GM21360 (cell line): Measurements from ENCODE around the gene ASTN2.
A peak's percentile ranks its signal among the peaks of the same experiment; 100 is the strongest.

Experiments
- ATAC-seq: cut with Tn5 transposase; IDR thresholded peaks from one replicate; pipeline ENCODE4 v1.9.1; 2021; ENCODE audit warnings: mild to moderate bottlenecking, moderate library complexity; ENCODE audit not compliant: unreplicated experiment

The ASTN2 gene

DNA sequence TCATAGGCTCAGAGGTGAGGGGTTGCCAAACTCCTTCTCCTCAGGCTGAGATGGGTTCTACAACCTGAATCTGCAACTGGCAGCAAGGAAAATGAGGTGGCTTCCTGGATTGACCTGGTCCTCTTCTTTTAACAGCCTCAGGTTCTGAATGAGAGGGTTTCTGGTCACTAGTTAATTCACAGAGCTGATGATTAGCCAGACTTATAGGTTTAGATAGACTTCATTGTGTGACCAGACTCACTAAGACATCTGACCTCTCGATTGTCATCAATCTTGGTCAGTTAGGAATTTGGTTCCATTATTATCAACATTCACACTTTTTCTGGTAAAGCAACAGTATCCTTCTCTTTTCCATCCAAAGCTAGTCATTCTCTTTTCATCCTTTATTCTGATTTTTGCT, 1003.4 kb downstream of the ASTN2 start:
- no peak for ATAC-seq

DNA sequence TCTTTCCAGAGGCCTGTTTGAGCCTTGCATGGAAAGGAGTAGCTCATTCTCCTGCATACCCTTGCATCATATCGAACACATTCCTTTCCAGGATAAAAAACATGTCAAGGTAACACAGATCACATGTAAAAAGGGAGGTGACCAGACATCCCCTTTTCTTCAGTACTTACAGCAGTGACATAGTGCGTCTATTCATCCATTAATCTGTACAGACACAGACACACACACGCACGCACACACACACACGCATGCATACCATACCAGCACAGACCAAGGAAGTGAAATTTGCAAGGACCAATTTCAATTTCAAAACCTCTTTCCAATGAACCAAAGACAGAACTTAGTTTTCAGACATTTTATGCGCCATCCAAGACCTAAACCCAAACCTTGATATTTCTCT, 1005.2 kb downstream of the ASTN2 start:
- no peak for ATAC-seq

DNA sequence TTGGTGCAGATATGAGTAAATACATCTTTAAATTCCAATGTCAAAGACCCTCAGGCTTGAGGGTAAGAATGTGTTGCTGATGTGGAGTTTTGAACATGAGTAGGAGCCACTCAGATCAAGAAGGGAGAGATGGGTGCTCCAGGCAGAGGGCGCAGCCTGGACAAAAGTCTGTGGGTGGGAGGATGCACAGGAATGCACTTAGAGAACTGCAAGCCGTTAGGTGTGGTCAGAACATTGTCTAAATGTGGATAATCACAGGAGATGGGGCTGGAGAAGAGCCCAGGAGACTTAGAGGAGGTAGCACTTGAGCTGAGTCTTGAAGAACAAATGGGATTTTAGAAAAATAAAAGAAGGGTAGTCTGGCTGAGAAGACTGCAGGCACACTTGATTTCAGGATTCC, 1005.7 kb downstream of the ASTN2 start:
- no peak for ATAC-seq

DNA sequence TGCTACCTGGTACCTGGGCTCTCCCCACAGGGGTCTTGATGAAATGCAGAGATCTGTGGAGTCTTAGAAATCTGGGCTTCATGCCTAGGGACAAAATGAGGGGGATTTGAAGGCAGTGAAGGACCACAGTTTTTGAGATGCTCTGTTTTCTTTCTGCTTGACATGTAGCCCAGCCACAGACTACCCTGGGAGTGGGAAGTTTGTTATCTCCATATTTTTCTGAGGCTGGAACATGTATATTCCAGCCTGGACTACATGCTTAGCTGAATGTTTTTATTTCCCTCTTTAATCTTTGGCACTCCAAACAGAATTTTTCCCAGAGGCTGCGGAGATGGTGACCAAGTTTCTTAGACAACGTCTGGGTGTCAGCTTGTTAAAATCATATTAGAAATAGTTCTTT, 1008.4 kb downstream of the ASTN2 start:
- ATAC-seq: no peak

DNA sequence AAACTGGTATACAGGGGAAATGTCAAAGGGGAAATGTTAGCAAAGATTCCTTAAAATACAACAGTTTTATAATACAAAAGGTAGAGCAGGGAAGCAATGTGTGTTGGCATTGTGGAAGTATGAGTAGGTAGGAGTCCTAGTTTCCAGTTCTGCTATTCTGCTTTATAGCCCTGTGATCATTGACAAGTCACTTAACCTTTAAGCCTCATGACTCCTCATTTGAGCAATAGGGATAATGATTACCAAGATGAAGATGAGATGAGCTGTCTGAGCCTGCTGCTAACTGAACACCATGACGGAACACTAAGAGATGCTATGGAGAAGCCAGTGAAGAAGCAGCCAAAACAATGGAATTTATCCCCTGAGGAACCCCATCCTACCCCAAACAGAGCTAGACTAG, 1009.5 kb downstream of the ASTN2 start:
- no peak for ATAC-seq

DNA sequence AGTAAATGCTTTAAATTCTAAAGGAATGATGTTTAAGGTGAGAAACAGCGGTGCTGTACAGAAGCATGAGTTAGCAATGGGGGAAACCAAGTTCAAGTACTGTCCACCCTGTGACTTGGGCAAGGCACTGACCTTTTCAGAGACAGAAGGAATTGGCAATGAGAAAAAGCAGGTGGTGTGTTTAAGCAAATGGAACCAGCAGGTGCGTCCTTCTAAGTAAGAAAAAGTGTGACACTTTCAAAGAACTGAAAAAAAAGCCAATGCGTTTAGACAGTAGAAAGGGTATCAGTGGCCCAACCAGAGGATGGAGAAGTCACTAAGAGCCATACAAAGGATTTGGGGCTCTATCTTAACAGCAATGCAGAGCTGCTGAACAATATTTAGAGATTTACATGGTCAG, 1010.6 kb downstream of the ASTN2 start:
- no peak for ATAC-seq

DNA sequence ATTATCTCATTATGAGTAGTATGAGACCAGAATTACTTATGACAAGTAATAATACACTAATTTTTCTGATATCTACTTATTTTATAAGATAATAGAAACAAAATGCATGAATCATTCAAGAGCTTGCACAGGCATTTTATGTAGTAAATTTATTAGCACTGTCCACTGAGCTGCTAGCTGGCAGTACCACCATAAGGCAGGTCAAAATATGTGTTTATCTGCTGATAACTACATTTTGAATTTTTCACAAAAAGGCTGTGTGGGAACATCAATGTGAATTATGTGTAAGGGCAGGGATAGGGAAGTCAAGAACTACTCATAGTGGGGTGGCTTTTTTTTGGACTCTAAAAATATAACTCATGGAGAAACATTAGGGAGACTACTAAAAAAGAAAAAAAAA, 1011.7 kb downstream of the ASTN2 start:
- ATAC-seq: no peak

DNA sequence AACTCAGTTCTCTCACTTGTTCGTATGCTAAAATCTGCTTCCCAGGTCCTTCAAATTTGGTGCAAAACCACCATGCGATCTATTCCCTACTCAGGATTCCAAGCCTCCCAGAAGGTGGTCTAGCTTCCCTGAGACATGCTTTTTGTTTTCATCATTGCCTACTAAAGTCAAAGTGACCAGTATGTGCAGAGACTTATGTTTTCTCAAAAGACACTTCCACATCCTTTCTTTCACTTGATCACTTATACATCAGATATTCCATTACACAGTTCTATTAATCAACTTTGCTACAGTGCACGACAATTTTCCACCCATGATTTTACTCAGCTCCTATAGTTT, 1019.2 kb downstream of the ASTN2 start:
- no peak for ATAC-seq

DNA sequence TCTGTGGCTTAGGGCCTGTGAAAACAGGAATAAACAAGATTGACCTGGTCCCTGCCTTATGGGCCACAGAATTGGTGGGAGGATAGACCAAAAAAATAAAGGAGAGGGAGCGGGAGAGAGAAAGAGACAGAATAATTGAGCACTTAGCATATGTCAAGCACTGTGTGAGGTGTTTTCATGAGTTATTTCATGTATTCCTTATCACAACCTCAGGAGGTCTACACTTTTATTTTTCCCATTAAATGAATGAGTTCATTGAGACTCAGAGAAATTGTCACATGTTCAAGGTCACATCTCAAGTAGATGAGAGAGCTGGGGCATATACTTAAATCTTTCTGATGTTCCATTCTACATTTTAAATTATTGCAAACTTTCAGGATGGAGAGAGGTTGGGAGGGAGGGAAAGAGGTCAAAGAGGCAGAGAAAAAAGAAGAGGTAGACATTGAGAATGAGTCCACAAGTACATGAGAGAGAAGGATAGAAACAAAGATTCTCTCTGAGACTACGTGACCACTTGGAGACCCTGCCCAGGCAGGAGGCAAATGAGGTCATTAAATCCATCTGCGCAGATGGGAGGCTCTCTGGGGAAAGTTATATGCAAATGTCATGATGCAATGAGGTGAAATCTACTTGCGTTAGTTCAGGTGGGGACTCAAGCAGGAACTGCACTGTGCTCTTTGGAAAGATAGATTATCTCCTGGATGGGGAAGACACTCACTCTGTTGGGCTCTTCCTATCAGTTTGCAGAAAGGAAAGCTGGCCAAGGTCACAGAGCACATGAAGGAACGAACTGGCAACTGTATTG, 1019.8 kb downstream of the ASTN2 start:
- ATAC-seq: no peak

DNA sequence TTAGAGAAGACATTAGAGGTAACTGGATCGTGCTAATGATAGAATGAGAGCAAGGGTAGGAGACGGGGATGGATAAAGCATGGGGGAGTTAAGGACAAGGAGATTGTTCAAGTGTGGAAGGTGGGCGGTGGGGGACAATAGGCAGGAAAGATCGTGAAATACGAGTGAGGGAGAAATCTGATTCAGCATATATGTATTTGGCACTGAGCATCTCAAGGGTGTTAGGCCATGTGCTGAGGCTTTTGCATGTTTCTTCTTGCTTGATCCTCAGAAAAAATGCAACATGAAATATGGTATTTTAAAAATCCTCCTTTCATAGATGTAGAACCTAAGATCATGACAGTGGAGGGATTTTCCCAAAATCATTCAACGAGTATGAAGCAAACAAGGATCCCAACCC, 1020.8 kb downstream of the ASTN2 start:
- no peak for ATAC-seq

DNA sequence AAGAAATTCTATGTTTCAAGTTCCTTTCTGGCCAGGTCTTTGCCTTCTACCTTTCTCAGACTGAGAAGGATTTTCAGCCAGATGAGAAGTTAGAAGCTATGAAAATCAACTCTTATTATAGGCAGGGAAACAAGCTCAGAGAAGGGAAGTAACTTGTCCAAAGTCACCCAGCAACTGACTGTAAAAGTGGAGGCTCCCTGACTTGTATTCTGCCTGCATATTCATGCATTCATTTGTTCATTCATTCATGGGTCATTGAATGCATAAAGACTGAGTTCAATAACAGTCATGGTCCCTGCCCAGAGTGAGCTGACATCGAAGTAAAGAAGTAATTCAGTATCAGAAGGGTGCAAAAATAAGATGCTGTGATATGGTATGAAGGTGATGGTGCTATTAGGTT, 1021.7 kb downstream of the ASTN2 start:
- no peak for ATAC-seq

DNA sequence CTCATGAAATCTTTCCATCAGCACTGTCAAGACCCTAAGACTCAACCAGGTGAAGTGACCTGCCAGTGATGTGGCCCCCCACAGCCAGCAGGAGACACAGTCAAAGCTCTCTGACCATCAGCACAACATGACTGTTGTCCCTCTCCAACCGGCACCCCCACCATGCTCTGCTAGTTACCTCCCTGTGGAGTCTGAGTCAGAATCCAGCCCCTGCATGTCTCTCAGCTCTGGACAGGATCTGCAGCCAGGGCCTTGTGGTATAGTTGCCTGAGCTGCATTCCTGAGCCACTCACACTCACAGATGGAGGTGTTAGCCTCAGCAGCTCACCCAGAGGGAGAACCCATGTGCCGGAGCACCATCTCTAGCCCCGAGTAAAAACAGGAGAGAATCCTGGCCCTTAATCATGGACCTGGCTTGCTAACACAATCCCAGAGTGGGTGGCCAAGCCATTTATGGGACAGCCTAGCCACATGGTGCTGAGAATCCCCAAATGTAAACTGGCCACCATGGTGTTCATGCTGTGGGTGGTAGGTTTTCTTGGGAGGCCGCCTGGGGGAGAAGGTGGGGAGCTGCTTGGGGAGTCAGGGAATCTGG, 1023.5 kb downstream of the ASTN2 start:
- ATAC-seq: peak; percentile 8

DNA sequence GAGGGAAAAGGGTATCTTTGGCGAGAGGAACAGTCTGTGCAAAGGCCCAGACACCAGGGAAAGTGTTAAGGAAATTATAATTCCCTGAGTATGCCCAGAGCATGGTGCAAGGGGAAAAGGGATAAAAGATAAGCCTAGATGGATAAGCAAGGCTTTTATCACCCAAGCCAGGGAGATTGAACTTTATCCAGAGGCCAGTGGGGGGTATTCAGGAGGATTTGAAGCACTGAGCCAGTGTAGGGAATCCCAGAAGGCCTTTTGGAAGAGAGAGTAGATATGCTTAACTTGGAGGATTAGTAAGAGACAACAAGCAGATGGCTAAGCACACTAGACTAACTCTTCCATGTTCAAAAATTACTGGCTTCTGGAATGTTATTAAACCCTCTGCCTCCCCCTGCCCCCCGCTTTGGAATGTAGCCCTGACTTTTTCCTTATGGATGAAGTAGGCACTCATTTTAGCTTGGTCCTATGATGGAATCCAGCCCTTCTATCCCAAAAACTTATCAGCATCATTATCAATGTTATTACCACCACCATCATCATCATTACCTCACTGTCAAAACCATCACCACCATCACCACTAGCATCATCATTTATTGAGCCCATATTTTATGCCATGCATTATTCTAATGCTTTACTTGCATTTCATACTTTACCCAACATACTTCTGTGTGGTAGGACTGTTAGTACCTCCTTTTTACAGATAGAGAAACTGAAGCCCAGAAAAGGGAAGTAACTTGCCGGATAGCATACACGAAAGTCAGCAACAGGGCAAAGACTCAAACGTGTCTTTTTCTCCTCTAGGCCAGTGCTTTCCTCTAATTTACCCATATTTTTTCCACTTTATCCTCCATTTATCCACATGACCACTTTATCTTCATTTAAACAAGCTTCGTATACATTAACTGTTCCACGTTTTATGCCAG, 1024.3 kb downstream of the ASTN2 start:
- ATAC-seq: peak; percentile 85

DNA sequence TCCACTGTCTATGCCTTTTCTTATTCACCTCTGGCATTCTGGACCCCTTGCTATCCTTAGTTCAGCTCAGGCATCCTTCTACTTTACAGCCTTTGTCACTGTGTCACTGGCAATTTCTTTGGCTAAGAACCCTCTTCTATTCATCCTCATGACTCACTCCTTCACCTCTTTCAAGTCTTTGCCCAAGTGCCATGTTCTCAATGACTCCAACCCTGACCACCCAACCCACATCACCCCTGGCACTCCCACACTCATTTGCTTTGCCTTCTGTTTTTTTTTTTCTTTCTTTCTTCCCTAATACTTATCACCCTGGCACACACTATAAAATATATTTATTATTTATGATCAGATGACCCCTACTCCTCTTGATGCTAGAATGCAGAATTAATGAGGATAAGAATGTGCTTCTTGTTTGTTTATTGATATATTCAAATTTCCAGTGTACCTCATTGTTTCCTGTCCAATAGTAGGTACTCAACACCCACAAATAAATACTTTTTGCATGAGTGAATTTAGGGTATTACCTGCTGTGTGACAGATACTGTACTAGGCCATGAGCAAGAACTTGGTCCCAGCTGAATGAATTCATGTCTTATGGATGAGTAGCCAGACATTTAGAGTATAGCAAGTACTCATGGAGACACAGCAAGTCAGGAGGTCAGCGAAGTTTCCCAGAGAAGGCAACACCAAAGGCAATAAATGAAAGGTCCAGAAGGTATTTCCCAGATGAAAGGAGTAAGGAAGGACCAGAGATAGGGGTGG, 1025.1 kb downstream of the ASTN2 start:
- no peak for ATAC-seq

DNA sequence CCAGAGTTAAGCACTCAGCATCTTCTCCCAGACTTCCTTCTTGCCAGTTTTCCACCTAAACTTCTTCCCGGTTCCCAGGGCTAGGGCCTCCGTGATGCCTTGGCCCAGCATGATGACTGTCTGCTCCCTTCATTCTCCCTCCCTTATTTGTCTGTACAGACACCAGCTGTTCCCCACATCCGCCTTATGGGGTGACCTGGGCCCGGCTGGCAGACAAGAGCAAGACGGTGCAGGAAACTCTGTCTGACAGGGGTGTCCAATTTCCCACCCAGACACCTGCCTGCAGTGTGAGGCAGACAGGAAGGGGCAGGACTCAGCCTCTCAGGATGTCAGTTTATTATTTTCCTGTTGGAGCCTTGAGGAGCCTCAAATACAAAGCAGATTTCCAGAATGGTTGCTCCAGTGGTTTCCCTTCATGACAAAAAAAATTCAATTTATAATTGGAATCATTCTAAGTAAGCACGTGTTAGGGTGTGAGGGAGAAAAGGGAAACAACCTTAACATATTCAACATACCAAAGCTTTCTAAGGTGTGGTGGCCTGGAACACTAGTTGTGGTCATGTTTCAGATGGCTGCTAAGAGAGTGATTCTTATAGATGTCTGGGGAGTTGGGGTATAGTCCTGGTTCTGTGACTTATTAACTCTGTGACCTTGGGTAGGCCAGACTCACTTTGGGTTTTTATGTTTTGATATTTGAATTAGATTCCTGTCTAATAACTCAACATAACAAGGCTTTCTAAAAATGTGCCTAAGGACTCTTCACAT, 1026.7 kb downstream of the ASTN2 start:
- ATAC-seq: no peak

DNA sequence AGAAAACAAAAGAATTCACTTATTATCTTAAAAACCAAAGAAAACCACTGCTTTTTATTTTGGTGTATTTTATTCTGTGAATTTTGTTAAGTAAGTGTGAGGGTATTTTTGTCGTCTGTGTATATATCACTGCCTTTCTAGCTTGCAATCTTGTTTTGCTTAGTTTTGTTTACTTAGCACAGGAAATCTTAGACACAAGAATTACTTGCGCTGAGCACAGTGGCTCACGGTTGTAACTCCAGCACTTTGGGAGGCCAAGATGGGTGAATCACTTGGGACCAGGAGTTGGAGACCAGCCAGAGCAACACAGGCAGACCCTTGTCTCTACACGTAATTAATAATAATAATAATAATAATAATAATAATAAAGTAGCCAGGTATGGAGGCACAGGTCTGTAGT, 1030.9 kb downstream of the ASTN2 start:
- no peak for ATAC-seq

DNA sequence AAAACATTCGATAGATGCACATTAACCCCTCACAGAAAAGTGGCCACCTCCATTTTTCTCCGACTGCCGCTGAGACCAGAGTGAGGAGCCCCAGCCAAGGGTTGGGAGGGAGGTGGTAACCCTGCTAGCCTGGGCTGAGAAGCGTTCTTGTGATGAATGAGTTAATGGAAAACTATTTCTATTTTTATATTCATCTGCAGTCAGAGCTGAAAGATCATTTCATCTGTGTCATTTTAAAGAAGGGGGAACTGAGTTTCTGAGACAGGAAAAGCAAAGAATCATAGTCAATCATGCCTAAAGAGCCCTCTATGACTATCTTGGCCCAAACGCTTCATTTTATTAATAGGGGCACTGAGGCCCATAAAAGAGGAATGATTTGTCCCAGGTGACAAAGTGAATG, 1031.7 kb downstream of the ASTN2 start:
- no peak for ATAC-seq

DNA sequence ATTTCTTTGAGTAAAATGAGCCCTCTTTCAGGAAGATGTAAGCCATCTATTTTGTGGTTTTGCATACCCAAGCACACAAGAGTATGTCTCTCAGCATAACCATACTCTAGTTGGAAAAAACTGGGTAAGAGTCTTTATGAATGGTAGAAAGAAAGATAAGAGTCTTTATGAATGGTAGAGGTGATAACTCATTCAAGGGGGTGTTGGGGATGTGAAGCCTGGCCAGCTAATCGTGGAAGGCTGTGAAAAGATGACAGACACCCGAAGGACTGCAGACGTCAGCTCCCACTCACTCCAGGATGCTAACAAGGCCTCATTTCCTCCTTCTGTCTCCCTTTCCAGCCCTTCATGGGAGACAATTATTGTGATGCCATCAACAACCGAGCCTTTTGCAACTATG, 1032.8 kb downstream of the ASTN2 start:
- no peak for ATAC-seq

DNA sequence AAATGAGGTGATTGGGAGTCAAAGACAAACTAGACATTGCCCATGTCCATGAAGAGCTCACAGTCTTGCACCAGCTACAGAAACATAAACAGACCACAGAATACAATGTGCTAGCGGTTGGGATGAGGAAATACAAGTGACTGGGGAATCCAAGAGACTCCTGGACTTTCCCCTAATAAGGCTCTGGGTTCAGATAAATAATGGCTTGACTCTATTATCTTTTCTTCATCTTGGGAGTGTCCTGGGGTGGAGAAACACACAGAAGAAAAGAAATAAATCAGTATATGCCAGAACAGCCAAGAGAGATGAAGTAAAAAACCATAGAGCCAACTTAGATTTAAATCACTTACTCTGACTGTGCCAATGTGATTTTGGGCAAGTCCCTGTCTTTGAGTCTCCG, 1033.5 kb downstream of the ASTN2 start:
- no peak for ATAC-seq

DNA sequence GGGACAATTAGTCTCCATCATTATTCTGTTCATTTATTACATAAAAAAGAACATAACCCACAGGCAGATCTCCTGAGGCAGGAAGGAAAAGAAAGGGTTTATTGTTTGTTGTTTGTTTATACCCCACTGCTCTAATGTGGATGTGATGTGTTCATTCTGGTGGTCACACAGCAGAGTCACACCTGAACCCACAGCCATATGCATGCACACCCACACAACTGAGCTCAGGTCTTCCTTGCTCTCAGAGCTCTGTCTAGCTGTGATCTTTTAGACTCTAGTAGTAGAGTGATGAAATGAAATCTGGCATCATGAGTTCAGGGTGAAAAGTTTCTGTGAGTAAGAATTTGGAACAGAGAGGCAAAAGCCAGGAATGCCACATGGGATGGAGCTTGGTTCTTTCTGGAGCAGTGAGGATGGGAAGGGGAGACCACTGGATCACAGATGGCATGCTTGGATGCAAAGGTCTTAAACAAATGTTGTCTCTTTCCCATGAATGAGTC, 1034.3 kb downstream of the ASTN2 start:
- ATAC-seq: no peak
